Stimulated activated CD8-positive, alpha-beta memory T cell treated with anti-CD3 and anti-CD28 coated beads, Interleukin-7, amount 100 ng/mL, for 1 hour (primary cell): ENCODE measurements around the gene METTL17.
"Not testable (repeated sequence)": the region's sequence is repeated elsewhere in the genome, so short reads cannot be mapped to it uniquely, and the experiment has no call there.

Experiments used
- DNase-seq, 2 donors: peaks; one replicate each; pipeline ENCODE4 v3.0.0-alpha.2; 2020; ENCODE audit warnings: low read depth in 2 of 2

The METTL17 gene

GRCh38 chr14:20997115-20997514 lies 7.3 kb downstream of the METTL17 start:
- no peak for DNase-seq

- no peak for DNase-seq
Measured at GRCh38 chr14:20997564-20997963, 7.8 kb downstream of the METTL17 start.

GRCh38 chr14:20998139-20998538 lies 8.4 kb downstream of the METTL17 start:
- DNase-seq, result no peak

- no peak for DNase-seq
Measured at GRCh38 chr14:20998674-20999366, 9.0 kb downstream of the METTL17 start, which contains the start of gene SLC39A2. Gene SLC39A2 (plus strand): TSS chr14:20999293. CDS start chr14:20999447, 154 bp downstream.

- DNase-seq, result no peak
Measured at GRCh38 chr14:20999591-20999990, 9.8 kb downstream of the METTL17 start.

- DNase-seq, result no peak
Measured at GRCh38 chr14:21001218-21001617, 11.4 kb downstream of the METTL17 start.

- no peak for DNase-seq
Measured at GRCh38 chr14:21003788-21004346, 14.1 kb downstream of the METTL17 start.

- not testable (repeated sequence) for DNase-seq
Measured at GRCh38 chr14:21009721-21010120, 19.9 kb downstream of the METTL17 start.

GRCh38 chr14:21011136-21011535 lies 21.4 kb downstream of the METTL17 start:
- no peak for DNase-seq

- DNase-seq, result peak; percentile 60 to 76
Measured at GRCh38 chr14:21014761-21015190, 25.0 kb downstream of the METTL17 start.

GRCh38 chr14:21015312-21015711 lies 25.5 kb downstream of the METTL17 start:
- DNase-seq, result no peak

- no peak for DNase-seq
Measured at GRCh38 chr14:21016413-21017190, 26.8 kb downstream of the METTL17 start.

GRCh38 chr14:21017528-21018245 lies 27.9 kb downstream of the METTL17 start:
- DNase-seq, result no peak

- DNase-seq, result no peak
Measured at GRCh38 chr14:21018286-21018685, 28.5 kb downstream of the METTL17 start.

- no peak for DNase-seq
Measured at GRCh38 chr14:21018781-21019180, 29.0 kb downstream of the METTL17 start.

GRCh38 chr14:21019366-21019765 lies 29.6 kb downstream of the METTL17 start:
- DNase-seq, result no peak

GRCh38 chr14:21020977-21021545 lies 31.3 kb downstream of the METTL17 start:
- no peak for DNase-seq

GRCh38 chr14:21022686-21023085 lies 32.9 kb downstream of the METTL17 start:
- DNase-seq, result no peak

- DNase-seq, result no peak
Measured at GRCh38 chr14:21023174-21023573, 33.4 kb downstream of the METTL17 start.

- no peak for DNase-seq
Measured at GRCh38 chr14:21023817-21024584, 34.2 kb downstream of the METTL17 start.
